HG03039 (cell line): ENCODE results near the gene FGF1.

Experiments
- ATAC-seq: cut with Tn5 transposase; IDR thresholded peaks from one replicate; pipeline ENCODE4 v1.9.1; 2021; ENCODE audit warnings: mild to moderate bottlenecking, moderate library complexity; ENCODE audit not compliant: unreplicated experiment

FGF1 gene

DNA sequence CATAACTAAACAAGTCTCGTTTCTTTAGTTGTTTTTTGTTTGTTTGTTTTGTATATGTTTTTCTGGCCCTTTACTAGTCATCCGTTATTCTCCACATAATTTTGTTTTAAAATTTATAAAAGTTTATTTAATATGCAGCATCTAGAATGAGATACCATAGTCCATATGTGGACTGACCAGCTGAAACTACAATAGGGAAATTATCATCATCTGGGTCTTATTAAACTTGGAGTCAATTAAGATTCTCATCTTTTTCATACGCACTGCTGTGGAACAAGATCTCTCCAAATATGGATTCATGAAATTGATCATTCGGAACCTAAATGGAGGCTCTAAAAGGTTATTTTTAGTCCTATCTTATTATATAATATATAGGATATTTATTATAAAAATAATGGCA lies 99.3 kb downstream of the FGF1 start:
- ATAC-seq = no peak

DNA sequence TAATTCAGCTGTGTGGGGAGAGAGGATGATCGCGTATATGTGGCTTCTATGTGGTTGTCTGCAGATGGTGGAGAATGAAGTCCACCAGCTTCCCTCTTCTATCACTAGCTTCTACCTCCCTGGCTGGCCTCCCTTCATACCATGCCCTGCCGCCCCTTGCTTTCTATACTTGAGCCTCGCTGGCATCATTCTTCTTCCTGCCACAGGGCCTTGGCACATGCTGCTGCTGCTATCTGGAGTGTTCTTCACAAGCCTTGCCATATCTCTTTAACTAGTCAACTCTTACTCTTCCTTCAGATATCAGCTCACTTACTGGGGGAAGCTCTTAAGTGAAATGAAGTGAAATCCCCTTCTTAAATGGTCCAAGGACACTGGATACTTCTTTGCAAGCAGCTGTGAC lies 100.4 kb downstream of the FGF1 start:
- ATAC-seq = no peak

DNA sequence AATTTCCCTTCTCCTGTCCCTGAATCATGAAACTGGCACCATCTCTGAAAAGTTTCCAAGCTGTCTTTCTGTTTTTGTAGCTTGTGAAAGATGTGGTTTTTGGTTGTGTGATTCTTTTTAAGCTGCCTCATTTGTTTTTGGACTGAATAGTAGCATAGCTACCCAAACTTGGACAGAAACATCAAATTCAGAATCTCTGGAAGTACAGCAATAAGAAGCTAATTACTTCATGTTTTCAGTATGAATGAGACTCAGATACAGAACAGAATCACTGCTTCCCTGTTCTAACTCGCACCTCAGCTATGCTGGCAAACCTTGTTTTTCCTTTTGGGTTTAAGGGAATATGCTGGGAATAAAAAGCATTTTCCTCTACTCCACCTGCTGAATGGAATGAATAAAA lies 101.0 kb downstream of the FGF1 start:
- no peak for ATAC-seq

DNA sequence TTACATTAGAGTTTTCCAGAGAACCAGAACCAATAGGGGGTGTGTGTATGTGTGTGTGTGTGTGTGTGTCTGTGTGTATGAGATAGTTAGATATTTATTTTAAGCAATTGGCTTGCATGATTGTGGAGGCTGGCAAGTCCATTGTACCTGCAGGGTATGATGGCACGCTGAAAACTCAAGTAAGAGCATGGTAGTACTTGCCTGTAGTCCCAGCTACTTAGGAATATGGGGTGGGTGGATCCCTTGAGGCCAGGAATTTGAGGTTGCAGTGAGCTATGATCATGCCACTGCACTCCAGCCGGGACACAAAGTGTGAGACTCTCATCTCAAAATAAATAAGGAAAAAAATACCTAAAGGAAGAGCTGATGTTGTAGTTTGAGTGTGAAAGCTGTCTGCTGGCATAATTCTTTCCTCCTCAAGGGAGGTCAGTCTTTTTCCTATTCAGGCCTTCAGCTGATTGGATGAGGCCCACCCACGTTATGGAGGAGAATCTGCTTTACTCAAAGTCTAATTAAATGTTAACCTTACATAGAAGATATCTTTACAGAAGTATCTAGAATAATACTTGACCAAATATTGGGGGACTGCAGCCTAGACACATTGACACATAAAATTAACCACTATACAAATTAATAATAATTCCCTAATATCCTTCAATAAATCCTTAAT lies 107.6 kb downstream of the FGF1 start:
- ATAC-seq = no peak

DNA sequence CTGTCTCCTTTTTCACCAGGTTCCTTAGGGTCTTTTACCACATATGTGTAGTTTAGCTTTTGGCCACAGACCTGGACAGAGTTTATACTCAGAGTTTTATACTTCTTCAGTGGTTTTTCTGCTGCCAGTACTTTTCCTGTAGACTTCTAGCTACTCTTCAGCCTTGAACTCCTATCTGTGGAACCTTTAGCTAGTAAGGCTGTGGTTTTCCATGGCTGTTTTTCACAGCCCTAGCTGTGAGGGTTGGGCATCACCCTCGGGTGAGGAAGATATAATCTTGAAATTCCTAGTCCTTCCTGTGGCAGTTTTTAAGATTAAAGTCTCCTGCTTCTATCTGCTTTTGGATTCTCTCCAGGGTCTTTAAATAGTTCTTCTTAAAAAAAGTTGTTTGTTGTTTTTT lies 109.1 kb downstream of the FGF1 start:
- ATAC-seq = no peak

DNA sequence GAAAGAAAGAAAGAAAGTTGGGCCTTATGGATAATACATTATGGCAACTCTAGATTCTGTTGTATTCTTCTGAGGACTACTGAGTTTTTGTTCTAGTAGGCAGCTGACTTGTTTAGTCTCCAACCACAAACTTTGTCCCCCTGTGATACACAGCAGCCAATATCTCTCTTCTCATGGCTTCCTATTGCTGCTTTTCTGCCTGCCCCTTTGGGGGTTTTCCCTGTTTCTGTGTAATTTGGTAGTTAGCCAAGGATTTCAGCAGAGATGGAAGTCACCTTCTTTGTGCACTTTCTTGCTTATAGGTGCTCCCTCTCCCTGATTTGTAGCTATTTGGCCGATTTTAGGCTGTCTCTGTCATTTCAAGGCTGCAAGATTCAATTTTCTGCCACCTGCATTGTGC lies 109.6 kb downstream of the FGF1 start:
- no peak for ATAC-seq

DNA sequence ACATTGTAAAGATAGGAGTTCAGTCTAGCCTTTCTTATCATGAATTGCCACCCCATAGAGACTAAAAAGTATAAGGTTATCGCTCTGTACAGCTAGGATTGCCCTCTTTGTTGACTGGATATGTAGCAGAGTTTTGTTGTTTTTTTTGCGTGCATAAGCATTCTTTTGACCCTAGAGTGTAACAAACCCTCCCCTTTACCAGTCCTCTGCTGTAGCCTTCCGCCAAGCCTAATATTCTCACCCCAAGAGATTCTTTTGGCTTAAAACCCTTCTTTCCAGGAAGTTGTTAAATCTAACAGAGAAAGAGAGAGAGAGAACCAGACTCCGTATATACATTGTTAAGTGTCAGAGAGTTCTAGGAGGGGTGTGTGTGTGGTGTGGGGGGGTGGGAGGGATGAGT lies 113.9 kb downstream of the FGF1 start:
- ATAC-seq = no peak

DNA sequence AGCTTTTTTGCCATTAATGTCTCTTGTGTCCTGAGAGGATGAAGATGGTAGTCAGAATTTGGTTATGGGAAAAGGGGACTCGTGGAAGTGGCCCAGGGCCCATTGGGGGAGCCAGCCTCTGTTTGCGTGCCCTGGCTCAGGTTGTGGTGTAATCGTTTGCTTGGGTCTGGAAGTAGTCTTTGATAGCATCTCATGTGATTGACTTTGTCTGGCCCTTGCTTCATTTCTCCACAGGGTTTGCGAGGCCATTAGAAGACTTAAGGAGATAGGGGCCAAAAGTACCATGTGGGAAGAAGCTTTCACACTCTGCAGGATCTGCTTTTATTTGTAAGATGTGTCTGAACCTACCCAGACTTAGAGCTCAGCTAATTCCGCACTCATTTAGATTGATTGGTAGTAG lies 114.5 kb downstream of the FGF1 start:
- ATAC-seq = no peak

DNA sequence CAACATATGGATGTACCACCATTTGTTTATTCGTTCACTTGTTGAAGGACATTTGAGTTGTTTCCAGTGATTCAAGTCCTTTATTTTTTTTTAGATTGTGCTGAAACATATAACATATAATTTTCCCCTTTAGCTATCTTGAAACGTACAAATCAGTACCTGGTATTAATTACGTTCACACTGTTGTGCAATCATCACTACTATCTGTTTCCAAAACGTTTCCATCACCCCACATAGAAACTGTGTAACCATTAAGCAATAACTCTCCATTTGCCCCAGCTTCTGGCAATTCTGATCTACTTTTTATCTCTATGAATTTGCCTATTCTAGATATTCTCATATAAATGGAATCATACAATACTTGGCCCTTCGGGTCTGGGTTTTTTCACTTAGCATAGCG lies 116.0 kb downstream of the FGF1 start:
- no peak for ATAC-seq

DNA sequence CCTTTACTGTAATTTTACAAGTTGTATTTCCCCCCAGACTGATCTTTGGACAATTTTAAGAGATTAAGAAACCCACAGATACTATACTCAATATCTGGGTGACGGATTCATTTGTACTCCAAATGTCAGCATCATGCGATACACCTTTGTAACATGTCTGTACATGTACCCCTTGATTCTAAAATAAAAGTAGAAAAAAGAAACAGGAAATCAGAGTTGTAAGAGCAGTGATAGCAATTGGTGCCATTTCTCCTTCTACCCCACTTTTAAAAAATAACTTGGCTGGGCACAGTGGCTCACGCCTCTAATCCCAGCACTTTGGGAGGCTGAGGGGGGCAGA lies 116.9 kb downstream of the FGF1 start:
- ATAC-seq = no peak

DNA sequence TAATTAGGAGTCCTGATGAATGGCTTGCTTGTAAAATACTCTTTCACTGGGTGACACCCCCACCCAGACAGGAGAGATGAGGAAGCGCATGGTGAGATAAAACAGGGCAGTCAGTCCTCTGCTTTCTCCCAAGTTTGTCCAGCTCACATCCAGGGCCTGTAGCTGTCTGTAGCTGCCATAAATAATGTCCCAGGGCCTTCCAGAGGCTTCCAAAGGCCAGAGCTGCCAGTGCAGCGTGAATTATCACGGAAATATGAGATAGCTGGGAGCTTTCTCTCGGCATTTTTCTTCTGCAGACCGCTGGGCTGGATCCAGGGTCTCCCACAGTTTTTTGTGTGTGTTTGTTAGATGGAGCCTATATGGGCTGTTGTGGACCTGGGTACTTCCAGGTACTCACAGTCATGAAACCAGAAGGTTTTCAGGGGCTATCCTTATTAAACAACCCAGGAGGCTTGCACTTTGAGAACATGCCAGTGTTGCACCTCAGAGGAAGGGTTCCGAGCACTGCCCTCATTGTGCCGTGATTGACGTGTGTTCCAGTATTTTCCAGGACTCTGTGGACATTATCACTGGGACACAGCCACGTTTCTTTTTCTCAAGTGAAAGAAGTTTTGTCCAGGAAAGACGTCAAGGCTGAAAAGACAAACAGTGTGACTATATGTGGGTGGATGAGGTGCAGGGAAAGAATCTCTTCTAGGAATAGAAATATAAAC lies 117.5 kb downstream of the FGF1 start:
- ATAC-seq = no peak

DNA sequence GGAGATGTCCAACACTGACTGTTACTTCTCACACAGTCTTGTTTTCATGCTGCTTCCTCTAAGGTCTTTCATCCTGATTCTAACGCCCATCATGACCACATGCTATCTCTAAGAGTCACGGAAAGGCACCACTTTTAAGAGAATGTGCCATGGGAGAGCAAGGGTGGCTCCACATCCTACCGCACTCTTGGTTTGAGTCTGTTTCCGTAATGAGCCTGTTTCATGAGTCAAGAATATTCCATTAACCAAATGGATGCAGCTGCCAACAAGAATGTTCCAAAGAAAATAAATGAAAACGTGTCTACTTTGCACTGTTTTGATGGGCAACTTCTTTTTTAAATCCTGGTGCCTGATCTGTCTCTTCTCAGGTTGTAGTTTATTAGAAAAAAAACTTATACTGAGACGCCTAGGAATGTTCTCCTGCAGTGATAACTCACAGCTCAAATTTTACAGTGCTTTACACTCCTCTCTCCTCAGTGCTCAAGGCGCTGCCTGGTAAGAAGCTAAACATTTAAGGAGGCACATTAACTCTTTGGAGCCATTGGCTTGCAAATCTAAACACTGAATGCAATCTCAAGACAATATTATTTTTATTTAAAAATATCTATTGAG lies 124.3 kb downstream of the FGF1 start:
- no peak for ATAC-seq

DNA sequence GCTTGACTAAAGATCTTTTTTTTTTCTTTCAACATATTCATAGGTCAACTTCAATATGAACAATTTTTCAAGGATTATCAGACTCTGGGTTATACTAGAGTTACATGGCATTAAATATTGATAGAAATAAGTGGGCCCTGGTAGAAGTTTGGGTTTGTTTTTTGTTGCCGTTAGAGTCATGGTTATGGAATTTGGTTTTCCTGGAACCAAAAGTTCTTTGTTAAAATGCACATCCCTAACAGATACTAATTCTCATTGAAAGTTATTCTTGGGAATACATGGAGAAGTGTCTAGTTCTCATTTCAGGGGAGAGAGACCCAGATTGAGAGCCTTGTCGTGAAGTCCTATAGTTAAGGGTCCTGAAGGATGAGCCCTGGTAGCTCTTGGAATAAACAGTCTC lies 124.9 kb downstream of the FGF1 start:
- ATAC-seq = no peak

DNA sequence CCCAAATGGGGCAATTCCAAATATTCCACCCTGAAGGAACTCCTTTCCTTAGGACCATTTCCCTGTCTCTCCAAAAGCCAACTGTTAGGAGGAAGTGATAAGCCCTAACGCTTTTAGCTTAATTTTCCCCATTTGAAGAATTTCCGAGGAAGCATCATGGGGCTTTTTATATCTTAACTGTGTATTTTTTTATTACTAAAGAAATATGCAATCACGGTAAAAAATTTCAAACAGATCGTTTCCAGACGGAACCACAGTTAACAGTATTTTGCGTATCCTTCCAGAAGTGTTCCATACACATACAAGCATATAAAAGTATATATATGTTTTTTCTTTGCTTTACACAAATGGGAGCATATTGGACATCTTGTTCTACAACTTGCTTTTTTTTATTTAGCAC lies 133.8 kb downstream of the FGF1 start:
- ATAC-seq = no peak

DNA sequence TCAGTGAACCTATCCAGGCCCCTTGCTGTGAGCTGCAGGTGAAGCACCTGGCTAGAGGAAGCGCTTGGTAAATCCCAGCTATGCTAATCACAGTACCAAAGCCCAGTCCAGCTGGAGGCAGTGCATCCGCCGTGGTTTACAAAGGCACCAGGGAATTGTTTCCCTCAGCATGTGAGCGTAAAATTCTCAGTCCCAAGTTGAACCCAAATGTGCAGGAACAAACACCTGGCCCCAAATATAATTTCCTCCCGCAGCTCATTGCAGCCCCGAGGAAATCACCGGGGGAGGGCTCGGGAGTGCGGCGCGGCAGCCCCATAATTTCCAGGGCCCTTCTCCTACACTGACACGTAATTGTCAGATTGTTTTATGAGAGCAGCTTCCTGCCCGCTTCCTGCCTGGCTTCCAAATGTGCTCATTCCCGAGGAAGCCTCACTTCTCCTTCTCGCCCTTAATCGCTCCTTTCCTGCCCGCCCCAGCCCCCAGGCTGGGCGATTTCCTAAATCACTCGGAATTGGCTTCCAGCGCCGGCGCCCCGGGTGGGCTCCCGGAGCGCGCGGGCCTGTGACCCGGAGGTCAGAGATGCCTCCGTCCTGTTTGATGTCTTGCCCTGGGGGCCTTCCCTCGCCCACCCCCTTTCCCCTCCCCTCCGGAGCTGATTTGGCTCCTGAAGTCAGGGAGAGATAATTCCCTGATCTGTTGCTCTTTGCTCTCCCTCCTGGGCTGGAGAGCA lies 134.4 kb downstream of the FGF1 start:
- no peak for ATAC-seq

DNA sequence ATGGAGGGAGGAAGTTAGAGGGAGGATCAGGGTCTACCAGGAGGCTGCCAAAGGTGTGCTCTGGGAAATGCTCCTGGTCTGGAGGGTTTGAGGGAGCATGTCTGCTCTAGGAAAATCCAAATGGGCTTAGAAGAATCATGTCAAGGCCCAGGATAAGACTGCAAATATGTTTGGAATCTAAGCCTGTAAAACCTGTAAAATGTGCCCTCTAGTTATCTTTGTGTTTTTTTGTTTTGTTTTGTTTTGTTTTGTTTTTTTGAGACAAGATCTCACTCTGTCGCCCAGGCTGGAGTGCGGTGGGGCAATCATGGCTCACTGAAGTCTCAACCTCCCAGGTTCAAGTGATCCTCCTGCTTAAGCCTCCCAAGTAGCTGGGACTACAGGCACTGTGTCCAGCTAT lies 135.4 kb downstream of the FGF1 start:
- ATAC-seq = no peak

DNA sequence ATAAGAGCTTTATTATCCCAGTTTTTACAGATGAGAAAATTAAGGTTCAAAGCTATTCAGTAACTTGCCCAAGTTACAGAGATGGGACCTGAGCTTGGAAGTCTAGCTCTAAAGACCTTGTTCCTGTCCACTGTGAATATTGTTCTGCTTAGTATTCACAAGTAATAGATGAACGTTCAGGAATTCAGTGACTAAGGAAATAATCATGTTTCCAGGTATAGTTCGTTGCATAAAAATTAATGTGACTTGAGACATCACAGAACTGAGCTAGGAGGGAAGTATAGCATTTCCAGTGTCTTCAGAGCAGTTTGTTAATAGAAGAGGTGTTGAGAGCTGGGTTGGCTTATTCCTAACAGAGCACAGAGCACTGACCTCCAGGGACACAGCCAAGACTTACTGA lies 136.1 kb downstream of the FGF1 start:
- ATAC-seq = no peak

DNA sequence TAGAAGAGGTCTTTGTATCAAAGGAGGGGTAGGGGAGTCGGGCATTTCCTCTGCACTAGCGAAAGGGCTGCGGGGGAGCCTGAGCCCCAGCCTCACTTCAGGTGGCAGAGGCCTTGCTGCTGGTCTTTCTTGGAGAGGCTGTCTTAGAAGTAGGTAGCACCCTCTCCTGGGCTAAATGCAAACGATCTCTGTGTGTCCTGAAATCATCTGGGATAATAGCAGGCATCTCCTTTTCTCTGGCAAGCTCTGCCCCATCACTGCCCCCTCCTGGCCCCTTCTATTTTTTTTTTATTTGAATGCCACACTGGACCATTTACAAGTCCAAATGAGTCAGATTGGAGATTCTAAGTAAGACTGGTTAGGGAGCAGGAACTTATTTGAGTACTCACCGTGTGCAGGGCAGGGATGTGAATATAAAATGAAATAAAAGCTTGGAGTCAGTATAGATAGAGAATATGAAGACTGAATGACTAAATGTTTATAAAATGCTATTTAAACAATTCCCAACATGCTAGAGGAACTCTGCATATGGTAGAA lies 137.1 kb downstream of the FGF1 start:
- ATAC-seq = no peak

DNA sequence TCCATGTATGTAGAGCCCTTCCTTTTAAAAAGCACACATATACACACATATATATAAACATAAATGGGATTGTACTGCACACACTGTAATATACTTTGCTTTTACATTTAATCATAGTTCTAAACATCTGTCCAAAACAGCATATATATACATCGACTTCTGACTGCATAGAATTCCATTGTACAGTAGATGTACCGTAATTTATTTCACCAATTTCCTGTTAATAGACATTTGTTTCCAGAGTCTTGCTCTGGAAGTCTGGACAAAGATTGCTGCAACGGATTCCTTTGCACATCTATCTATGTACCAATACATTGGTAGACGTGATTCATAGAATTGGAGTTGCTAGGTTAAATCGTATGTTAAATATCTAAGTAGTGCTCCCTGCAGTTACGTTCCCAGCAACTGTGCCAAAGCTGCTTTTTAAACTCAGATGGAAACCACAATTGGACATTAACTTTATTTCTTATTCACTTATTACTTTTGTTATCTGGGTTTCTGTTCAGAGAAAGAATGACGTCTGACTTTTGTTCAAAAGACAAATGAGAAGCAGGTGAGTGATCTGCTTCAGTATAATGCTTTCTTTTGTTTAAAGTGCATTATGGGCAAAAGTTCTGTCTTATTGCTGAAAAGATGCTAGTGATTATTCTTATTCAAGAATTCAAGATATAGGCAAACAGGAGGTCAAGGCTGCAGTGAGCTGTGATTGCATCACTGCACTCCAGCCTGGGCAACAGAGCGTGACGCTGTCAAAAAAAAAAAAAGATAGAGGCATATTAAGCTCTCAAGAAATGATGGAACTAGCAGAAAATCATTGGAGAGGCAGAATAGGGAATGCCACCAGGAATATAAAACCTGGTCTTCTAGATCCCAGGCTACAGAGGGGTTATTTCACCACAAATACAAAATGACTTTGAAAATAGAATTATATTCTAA lies 138.2 kb downstream of the FGF1 start:
- no peak for ATAC-seq

DNA sequence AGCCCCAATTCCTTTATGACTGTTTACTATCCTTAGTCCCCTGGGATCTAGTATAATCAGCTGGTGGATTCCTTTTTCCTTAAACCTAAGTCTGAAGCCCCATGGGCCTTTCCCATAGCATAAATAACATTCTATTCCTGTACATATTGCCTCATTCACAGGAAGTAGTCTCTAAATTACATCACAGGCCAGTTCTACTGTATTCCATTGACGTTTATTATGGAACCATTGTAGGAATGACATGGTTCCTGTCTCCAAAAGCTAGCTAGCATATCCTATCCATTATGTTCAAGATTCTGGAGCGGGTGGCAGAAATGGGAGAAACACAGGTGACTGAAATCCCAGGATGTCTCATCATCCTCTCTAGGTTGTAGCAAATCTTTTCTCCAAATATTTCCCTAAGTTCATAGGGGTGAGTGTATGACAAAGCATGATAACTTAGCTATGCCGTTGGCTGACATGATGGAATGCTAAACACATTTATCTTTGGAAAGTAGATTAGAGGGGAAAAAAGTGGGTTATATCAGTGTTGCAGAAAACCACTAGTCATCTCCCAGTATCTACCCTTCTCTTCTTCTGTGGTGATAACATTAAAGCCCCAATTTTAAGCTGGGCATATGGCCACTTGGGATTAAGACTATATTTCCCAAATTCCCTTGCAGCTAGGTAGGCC lies 140.1 kb downstream of the FGF1 start:
- ATAC-seq = no peak
